Upper lobe of right lung (tissue), 1 donor: ENCODE measurements around the gene ITGA2. TPM values are rescaled to one million over a fixed set of nuclear protein-coding genes. Genes with fewer than 3 reads are reported as not detected.

Source experiments
- ATAC-seq: fragments of 200-7000 bp; cut with Tn5 transposase; one replicate; pipeline ENCODE4 v1.9.1; 2020; ENCODE audit warnings: mild to moderate bottlenecking, moderate library complexity
- DNase-seq: peaks from one replicate; pipeline ENCODE4 v3.0.0-alpha.2; 2020
- H3K27ac ChIP-seq: fragments of 200-600 bp; one replicate; pipeline ENCODE4 v1.8.0; 2022
- H3K27me3 ChIP-seq: fragments of 200-600 bp; one replicate; pipeline ENCODE4 v1.8.0; 2022; ENCODE audit warnings: mild to moderate bottlenecking
- H3K36me3 ChIP-seq: fragments of 200-600 bp; one replicate; pipeline ENCODE4 v1.8.0; 2022
- H3K4me1 ChIP-seq: fragments of 200-600 bp; one replicate; pipeline ENCODE4 v1.8.0; 2022
- H3K4me3 ChIP-seq: fragments of 200-600 bp; one replicate; pipeline ENCODE4 v1.8.0; 2022; ENCODE audit warnings: mild to moderate bottlenecking
- H3K9me3 ChIP-seq: fragments of 200-600 bp; one replicate; pipeline ENCODE4 v1.8.0; 2022
- CTCF ChIP-seq: fragments of 200-600 bp; IDR thresholded peaks from one replicate; pipeline ENCODE4 v1.8.0; 2022; ENCODE audit warnings: antibody characterized with exemption
- intact Hi-C: fragments of 100-400 bp; cut with DNase I; formaldehyde crosslinking; loops from one replicate; pipeline ENCODE4 v1.11.0; 2022
- long read RNA-seq: library from polyadenylated mRNA; unstranded; transcript quantifications from one replicate; pipeline ENCODE4 v2.0.0, GENCODE V29; 2021
- total RNA-seq: library from RNA; stranded (reverse); fragmentation: NEBNext Ultra II Directional; extraction: Animal tissue kit (Norgen Biotek cat#: 25700); gene quantifications from one replicate; pipeline ENCODE4 v1.2.1, GENCODE V29; 2021
- donor health status: DM: no; HTN: yes; CAD: no; lungs with severe emphysema.

The ITGA2 gene
- total RNA-seq, result 17.7 TPM
- long read RNA-seq, partial matches to known transcripts, result 2 of 6 reads
- long read RNA-seq, other reads (novel, unspliced or antisense), result 4 of 6 reads

- H3K4me3 ChIP-seq, result peak within 1 kb of the TSS; percentile 69
- TF ChIP-seq CTCF, result no peak
- peaks cover 19% of the 10 kb centered on the region for H3K4me1 ChIP-seq
- ATAC-seq (peak; percentile 90), DNase-seq (peak; percentile 78)
- H3K9me3 ChIP-seq, result no peaks in the 10 kb centered on the region
- H3K36me3 ChIP-seq, result no peaks in the 10 kb centered on the region
- H3K27ac ChIP-seq, result peak within 1 kb of the TSS; percentile 51
- intact Hi-C loops, result no loop called here
- H3K27me3 ChIP-seq, result no peaks in the 10 kb centered on the region
These were observed at the start of gene ITGA2 for GRCh38 chr5:52989025-52989780. Gene ITGA2 (plus strand): TSS chr5:52989352. CDS start chr5:52989469, 117 bp downstream.

GRCh38 chr5:52943285-52943684 lies 45.9 kb upstream of the ITGA2 start:
- H3K9me3 ChIP-seq, result no peaks in the 10 kb centered on the region
- H3K27me3 ChIP-seq, result no peaks in the 10 kb centered on the region
- intact Hi-C loops, result no loop called here
- ATAC-seq, result no peak
- TF ChIP-seq CTCF, result no peak
- H3K27ac ChIP-seq, result no peak overlapping the region
- H3K4me1 ChIP-seq, result peaks cover 9% of the 10 kb centered on the region
- H3K4me3 ChIP-seq, result no peak overlapping the region
- peaks cover 29% of the 10 kb centered on the region for H3K36me3 ChIP-seq
- no peak for DNase-seq

- TF ChIP-seq CTCF, result no peak
- DNase-seq (no peak), ATAC-seq (peak; percentile 46)
- peaks cover 9% of the 10 kb centered on the region for H3K4me1 ChIP-seq
- peaks cover 23% of the 10 kb centered on the region for H3K36me3 ChIP-seq
- no peak overlapping the region for H3K27ac ChIP-seq
- intact Hi-C loops, result no loop called here
- H3K4me3 ChIP-seq, result no peak overlapping the region
- no peaks in the 10 kb centered on the region for H3K27me3 ChIP-seq
- no peaks in the 10 kb centered on the region for H3K9me3 ChIP-seq
These were observed 45.3 kb upstream of the ITGA2 start for GRCh38 chr5:52943808-52944207.

GRCh38 chr5:52945040-52945439 lies 44.1 kb upstream of the ITGA2 start:
- intact Hi-C loops, result loop anchor here (5.0 kb wide), 1 partner anchor 152 kb away; no protein-coding TSS in a partner anchor
- H3K27me3 ChIP-seq, result no peaks in the 10 kb centered on the region
- no peak for TF ChIP-seq CTCF
- H3K36me3 ChIP-seq, result peaks cover 15% of the 10 kb centered on the region
- peak overlapping the region; percentile 33 for H3K4me3 ChIP-seq
- H3K27ac ChIP-seq, result no peak overlapping the region
- H3K9me3 ChIP-seq, result no peaks in the 10 kb centered on the region
- ATAC-seq (no peak), DNase-seq (no peak)
- H3K4me1 ChIP-seq, result peaks cover 9% of the 10 kb centered on the region

GRCh38 chr5:52947208-52947607 lies 41.9 kb upstream of the ITGA2 start:
- DNase-seq (no peak), ATAC-seq (no peak)
- Histone ChIP-seq H3K4me3 (no peak overlapping the region), H3K4me1 (peaks cover 9% of the 10 kb centered on the region), H3K27me3 (no peaks in the 10 kb centered on the region), H3K36me3 (peaks cover 5% of the 10 kb centered on the region), H3K9me3 (no peaks in the 10 kb centered on the region), H3K27ac (no peak overlapping the region)
- TF ChIP-seq CTCF, result no peak
- intact Hi-C loops, result loop anchor here (5.0 kb wide), 1 partner anchor 150 kb away; no protein-coding TSS in a partner anchor
